Loucy (cell line): ENCODE measurements around the gene CDK15.

Experiments used
- EZH2phosphoT487 ChIP-seq: fragments of 200-600 bp; IDR thresholded peaks from 2 replicates; pipeline ENCODE4 v1.6.1; 2018; ENCODE audit warnings: antibody characterized with exemption, mild to moderate bottlenecking, moderate library complexity, borderline replicate concordance
- TF ChIP-seq, protein P1 (sequence below): fragments of 200-600 bp; sonication (generic); conservative IDR thresholded peaks from 2 replicates; pipeline ENCODE4 v1.5.1; 2014; ENCODE audit warnings: mild to moderate bottlenecking, antibody characterized with exemption, low read length

- TF ChIP-seq, protein P1, sequence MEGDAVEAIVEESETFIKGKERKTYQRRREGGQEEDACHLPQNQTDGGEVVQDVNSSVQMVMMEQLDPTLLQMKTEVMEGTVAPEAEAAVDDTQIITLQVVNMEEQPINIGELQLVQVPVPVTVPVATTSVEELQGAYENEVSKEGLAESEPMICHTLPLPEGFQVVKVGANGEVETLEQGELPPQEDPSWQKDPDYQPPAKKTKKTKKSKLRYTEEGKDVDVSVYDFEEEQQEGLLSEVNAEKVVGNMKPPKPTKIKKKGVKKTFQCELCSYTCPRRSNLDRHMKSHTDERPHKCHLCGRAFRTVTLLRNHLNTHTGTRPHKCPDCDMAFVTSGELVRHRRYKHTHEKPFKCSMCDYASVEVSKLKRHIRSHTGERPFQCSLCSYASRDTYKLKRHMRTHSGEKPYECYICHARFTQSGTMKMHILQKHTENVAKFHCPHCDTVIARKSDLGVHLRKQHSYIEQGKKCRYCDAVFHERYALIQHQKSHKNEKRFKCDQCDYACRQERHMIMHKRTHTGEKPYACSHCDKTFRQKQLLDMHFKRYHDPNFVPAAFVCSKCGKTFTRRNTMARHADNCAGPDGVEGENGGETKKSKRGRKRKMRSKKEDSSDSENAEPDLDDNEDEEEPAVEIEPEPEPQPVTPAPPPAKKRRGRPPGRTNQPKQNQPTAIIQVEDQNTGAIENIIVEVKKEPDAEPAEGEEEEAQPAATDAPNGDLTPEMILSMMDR, result no peak
- TF ChIP-seq EZH2phosphoT487, result no peak
Observed at GRCh38 chr2:201773990-201774389, 32.3 kb upstream of the CDK15 start.
